Stimulated activated CD8-positive, alpha-beta memory T cell treated with anti-CD3 and anti-CD28 coated beads, Interleukin-12 subunit alpha, Interleukin-12 subunit beta, amount 100 ng/mL, for 4 hours (primary cell): ENCODE measurements around the gene CDC34.

ENCODE experiments used
- DNase-seq: peaks from one replicate; pipeline ENCODE4 v3.0.0-alpha.2; 2020; ENCODE audit warnings: low read depth

The CDC34 gene

GRCh38 chr19:531753-532560, at the start of gene CDC34:
CDC34 (plus strand) TSS chr19:531760; CDS start chr19:531932, 172 bp downstream.
- no peak for DNase-seq

DNA sequence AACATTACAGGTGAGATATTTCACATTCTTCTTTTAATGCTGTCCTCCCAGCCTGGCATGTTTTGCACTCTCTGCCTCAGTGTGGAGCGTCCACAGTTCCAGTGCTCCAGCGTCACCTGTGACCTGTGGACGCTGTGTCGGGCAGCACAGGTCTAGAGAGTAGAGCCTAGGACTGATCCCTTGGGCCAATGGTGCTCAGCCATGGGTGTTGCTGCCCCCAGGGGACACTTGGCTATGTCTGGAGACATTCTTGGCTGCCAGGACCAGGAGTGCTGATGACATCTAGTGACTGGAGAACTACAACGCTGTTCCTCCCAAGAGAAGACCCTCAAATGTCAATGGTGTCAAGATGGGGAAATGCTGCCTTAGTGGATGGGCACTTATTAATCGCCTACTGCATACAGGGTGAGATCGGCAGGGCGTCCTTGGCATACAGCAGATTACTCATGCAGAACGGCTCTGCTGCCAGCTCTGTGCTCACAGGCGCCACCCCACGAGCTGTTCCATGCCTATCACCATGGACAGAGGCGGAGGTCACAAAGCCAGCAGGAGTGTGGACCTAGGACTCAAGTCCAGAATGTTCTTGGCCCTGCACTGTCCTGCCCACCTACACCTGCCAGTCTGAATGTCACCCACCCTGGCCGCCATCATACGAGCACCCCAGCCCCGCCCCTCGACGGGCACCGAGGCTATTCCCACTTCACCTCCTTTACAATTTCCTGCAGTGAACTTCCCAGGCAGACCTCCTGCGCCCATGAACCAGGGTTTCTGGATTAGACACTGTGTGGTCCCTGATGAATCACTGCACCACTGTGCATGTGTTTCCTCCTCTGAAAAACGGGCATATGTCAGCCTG, 49.1 kb upstream of the CDC34 start:
- DNase-seq, result no peak

GRCh38 chr19:483332-484072, 48.1 kb upstream of the CDC34 start:
- DNase-seq, result no peak

GRCh38 chr19:484494-484893, 47.1 kb upstream of the CDC34 start:
- DNase-seq, result no peak

DNA sequence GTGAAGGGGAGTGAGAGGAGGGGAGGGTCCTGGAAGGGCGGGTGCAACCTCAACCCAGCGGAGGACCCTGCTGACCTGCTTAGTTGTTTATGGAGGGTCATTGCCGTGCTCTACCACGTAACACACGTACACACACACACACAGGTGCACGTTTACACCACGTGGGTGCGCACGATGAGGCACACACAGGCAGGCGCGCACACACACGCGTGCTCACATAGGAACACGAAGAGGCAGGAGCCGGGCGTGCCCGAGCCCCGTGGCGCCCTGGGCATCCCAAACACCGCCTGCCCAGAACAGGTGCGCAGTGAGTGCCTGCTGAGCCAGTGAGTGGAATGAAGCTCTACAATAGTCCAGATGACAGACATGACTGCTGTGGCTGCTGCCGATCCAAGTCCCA, 46.5 kb upstream of the CDC34 start:
- DNase-seq, result no peak

DNA sequence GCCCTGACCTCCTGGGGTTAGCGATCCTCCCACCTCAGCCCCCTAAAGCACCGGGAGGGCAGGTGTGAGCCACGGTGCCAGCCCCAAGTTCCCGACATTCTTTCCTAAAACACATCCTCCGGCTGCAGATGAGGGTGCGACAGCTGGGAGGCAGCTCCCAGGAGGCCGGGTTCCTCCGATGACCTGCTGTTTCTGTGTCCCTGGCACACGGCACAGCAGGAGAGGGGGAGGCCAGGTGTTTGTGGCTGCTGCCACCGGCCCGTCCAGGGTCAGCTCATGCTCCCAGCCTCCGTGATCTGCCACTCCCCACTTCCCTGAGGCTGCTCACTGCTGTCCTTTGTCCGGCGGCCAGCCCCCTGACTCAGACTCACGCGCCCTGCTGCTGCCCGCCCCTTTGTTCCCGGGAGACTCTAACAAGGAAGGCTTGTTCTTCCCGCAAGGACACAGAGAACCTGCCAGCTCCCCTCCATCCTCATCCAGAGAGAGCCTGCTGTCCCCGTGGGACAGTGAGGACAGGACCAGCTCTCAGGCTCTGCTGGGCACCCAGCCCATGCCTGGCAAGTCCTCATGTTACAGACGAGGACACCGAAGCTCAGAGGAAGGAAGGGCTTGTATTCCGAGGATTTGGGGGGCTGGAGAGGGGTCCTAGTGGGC, 45.9 kb upstream of the CDC34 start:
- DNase-seq, result no peak

DNA sequence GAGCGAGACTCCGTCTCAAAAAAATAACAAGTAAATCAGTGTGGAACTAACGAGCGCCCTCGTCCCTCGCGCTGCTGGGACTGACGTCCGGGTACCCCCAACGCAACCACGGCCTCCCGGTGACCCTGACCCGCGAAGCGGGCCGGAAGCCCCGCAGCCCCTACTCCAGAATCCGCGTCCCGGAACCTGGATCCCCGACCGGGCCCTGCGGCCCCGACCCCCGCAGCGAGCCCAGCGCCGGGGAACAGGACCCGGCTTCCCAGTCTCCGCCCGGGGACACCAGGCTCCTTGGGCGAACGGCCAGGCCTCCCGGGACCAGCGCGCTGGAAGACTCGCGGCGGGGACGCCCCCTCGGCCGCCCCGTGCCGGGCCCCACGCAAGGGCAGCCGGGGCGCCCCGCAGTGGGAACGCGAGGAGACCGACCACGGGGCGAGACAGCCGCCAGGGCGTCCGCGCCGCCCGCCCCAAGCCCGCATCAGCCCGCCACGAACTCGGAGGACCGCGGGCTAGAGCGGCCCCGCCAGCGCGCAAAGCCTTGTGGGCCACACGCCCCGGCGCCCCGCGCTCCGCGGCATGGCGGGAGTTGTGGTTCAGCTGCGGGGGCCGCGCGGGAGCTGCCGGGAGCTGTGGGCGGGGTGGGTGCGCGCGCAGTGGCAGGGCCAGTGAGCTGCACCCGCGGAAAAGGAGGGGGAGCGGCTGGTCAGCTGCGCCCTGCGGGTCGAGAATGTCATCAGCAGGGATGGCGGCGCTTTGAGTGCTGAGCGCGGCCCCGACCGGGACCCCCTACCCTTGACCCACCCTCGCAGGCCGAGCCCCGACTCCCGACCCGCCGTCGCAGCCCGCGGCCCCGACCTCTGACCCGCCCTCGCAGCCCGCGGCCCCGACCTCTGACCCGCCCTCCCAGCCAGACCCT, 42.8 kb upstream of the CDC34 start:
- peak; percentile 90 for DNase-seq

- DNase-seq, result no peak
Observed at GRCh38 chr19:489418-490196, 42.0 kb upstream of the CDC34 start.

GRCh38 chr19:491146-491741, 40.3 kb upstream of the CDC34 start:
- DNase-seq, result no peak

DNA sequence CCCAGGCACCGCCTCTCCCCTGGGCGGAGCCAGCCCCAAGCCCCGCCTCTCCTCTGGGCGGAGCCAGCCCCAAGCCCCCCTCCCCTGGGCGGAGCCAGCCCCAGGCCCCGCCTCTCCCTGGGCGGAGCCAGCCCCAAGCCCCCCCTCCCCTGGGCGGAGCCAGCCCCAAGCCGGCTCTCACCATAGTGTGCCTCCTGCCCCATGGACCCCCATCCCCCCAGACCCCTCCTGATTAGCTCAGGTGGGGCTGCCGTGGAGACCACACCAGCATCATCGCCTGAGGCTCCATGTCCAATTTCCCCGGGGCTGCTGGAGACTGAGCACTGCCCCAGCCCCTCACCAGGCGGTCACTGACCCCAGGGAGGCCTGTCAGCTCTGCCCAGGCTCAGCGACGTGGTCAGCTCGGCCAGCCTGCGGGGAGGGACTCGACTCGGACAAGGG, 39.4 kb upstream of the CDC34 start:
- no peak for DNase-seq

GRCh38 chr19:493391-494170, 38.0 kb upstream of the CDC34 start:
- DNase-seq, result no peak

DNA sequence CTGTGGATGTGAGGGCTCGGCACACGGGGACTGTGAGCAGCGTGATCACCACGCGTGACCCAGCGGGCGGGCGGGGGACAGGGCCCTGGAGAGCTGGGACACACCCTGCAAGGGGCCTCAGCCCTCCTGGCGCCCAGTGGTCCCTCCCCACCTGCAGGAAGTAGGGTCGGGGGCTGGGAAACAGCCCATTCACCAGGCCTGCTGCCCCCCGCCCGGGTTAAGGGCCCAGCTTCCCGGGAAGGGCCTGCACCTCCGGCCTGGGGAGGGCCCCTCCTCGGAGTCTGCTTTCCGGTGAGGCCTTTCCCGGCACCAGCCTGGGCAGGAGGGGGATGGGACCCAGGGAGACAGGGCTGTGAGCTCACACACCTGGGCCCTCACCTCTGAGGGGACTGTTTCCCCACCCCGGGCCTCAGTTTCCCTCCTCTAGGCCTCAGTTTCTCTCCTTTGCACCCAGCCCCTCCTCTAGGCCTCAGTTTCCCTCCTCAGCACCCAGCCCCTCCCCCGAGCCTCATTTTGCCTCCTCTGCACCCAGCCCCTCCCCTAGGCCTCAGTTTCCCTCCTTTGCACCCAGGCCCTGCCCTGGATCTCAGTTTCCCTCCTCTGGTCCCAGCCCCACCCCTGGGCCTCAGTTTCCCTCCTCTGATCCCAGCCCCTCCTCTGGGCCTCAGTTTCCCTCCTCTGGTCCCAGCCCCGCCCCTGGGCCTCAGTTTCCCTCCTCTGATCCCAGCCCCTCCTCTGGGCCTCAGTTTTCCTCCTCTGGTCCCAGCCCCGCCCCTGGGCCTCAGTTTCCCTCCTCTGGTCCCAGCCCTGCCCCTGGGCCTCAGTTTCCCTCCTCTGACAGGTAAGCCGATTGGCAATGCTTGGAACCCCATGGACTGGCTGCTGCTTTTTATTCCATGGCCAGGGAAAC, 37.1 kb upstream of the CDC34 start:
- no peak for DNase-seq

DNA sequence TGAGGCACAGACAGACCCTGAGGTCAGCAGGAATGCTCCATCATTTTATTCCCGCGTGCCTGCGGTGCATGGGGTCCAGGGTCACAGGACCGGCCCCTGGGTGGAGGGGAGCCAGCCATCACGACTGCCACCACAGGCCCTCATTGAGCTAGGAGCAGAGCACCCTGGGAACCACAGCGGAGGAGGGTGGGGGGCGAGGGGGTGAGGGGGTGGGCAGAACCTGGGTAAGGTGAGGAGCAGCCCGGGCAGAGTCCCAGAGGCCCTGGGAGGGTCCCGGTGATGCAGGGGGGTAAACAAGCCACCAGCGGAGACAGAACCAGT, 36.5 kb upstream of the CDC34 start:
- no peak for DNase-seq

GRCh38 chr19:495402-496111, 36.0 kb upstream of the CDC34 start:
- no peak for DNase-seq

DNA sequence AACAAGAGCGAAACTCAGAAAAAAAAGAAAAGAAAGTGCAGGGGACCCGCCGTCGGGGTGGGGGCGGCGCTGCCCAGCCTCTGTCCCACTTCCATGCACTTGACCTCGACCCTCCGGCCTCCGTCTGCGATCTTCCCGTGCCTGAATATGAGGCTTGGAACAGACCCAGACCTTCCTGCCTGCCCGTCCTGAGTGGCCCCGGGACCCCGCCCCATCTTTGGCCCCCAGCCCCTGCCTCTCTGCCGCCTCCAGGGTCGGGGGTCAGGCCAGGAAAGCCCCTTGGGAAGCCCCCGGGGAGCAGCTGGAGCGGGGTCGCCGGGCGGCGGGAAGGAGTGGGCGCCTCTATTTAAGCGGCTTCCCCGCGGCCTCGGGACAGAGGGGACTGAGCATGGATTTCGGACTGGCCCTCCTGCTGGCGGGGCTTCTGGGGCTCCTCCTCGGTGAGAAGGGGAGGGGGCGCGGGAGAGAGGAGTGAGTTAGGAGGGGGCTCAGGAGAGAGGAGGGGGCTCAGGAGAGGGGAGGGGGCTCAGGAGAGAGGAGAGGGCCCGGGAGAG, 35.4 kb upstream of the CDC34 start, which contains the start of gene MADCAM1:
Gene MADCAM1, plus strand, starts transcription at position 375 of the 554 bp plus-strand sequence. Its CDS starts 14 bp downstream, at position 389.
- DNase-seq, result no peak

GRCh38 chr19:496986-497385, 34.6 kb upstream of the CDC34 start:
- no peak for DNase-seq

- DNase-seq, result no peak
Observed at GRCh38 chr19:497491-497868, 34.1 kb upstream of the CDC34 start.
